ENCODE data around the gene ASPSCR1. TPM values are rescaled to one million over a fixed set of nuclear protein-coding genes. Genes with fewer than 3 reads are reported as not detected.
"Not testable (repeated sequence)": the region's sequence is repeated elsewhere in the genome, so short reads cannot be mapped to it uniquely, and the experiment has no call there.

ASPSCR1 gene
- total and polyA plus RNA-seq, 8 donors = 12.2 to 78.8 (median 17.8) TPM

DNA sequence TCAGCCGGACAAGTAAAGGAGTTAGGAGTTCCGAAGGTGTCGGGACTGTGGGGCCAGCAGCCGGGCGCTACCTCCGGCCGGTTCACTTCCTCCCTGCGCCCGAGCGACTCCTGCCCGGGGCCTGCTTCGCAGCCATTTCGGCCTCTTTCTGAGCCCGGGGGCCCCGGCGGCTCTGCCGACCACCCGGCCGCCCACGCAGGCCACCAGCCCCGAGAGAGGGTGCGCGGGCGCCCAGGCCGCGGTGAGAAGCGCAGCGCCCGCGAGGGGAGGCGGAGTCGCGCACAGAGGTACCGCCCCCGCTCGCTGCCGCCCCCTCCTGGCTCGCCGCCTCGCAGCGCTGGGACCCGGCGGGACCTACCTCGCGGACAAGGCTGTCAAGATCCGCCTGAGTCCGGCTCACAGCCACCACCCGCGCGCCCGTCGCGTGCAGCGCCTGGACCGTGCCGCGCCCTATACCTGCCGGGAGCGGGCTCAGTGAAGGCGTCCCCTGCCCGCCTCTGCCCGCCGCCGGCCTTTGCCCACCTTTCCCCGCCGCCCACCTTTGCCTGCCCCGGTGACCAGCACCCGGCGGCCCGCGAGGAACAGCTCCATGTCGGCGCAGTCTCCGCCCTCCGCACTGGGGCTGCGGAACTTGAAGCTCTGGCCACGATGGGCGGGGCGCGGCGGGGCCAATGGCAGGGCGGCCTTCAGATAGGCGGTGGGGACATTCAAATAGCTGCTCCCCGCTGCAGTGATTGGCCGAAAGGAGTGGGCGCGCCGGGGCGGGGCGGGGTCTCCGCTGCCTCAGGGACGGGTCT lies 59.9 kb downstream of the ASPSCR1 start, which contains the start of gene DCXR:
Gene DCXR, minus strand, starts transcription at position 606 of the 797 bp plus-strand sequence. Its CDS starts 15 bp downstream, at position 591.
- Histone ChIP-seq H3K9me3 (no peaks in the 10 kb centered on the region), H3K4me3 (peak within 1 kb of the TSS; percentile 62 to 75 (median 70)), H3K4me1 (peaks cover 0 to 9% (median 1%) of the 10 kb centered on the region in 3 donors), H3K27ac (peak within 1 kb of the TSS; percentile 90 to 99 (median 98)), H3K27me3 (no peaks in the 10 kb centered on the region), H3K36me3 (no peaks in the 10 kb centered on the region)
- intact Hi-C loops (cut with DNase I) = no loop called here
- peak; percentile 26 for FAIRE-seq
- TF ChIP-seq, protein P1, sequence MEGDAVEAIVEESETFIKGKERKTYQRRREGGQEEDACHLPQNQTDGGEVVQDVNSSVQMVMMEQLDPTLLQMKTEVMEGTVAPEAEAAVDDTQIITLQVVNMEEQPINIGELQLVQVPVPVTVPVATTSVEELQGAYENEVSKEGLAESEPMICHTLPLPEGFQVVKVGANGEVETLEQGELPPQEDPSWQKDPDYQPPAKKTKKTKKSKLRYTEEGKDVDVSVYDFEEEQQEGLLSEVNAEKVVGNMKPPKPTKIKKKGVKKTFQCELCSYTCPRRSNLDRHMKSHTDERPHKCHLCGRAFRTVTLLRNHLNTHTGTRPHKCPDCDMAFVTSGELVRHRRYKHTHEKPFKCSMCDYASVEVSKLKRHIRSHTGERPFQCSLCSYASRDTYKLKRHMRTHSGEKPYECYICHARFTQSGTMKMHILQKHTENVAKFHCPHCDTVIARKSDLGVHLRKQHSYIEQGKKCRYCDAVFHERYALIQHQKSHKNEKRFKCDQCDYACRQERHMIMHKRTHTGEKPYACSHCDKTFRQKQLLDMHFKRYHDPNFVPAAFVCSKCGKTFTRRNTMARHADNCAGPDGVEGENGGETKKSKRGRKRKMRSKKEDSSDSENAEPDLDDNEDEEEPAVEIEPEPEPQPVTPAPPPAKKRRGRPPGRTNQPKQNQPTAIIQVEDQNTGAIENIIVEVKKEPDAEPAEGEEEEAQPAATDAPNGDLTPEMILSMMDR (IDR thresholded peaks at IDR 0.05) = peak; percentile 76 to 83 (median 80)
- ATAC-seq = peak; percentile 94 to 98 (median 95)
- WGBS, 2 donors = 0 to 1% methylated on average over 68 to 92 of the region's 92 CpGs
- DNase-seq = peak; percentile 96 to 99 (median 97)

DNA sequence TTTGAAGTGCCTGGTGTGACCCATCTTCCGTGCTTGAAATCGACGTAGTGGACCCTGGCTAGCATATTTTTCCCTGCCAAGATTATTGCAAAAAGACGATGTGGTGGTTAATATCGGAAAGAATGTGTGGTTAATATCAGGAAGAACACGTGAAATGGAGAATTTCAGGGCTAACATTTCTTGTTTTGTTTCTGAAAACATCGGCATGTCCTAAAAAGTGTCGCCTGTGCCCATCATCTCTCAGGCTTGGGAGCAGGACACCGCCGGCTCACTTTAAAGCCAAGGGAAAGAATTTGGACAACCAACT lies 60.4 kb downstream of the ASPSCR1 start:
- Histone ChIP-seq H3K27me3 (no peaks in the 10 kb centered on the region), H3K36me3 (no peaks in the 10 kb centered on the region), H3K4me3 (peak overlapping the region in 2 of 4 donors; percentile 73 to 75), H3K4me1 (peaks cover 0 to 9% (median 0%) of the 10 kb centered on the region in 3 donors), H3K9me3 (no peaks in the 10 kb centered on the region), H3K27ac (peak overlapping the region; percentile 90 to 99 (median 98))
- 1 to 3% methylated on average over 10 of the region's 10 CpGs for WGBS, 2 donors
- ATAC-seq (no peak), DNase-seq (no peak), FAIRE-seq (no peak)
- intact Hi-C loops (cut with DNase I) = no loop called here
- TF ChIP-seq, protein P1 (IDR thresholded peaks at IDR 0.05) = no peak

DNA sequence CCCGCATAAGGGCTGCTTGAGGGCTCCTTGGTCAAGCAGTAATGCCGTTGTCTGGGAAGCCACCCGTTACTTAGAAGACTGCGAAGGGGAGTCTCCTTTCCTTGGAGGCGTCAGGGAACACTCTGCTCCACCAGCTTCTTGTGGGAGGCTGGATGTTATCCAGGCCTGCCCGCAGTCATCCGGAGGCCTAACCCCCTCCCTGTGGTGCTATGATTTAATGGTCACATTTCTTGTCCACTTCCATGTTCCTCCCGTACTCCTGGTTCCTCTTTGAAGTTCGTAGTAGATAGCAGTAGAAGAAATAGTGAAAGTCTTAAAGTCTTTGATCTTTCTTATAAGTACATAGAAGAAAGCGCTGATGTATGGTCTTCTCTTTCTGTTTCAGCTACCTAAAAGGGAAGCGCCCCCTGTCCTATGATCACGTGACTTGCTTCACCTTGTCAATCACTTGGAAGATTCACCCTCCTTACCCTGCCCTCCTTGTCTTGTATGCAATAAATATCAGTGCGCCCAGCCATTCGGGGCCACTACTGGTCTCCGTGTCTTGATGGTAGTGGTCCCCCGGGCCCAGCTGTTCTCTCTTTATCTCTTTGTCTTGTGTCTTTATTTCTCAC lies 61.5 kb downstream of the ASPSCR1 start:
- DNase-seq; H3K27ac ChIP-seq; H3K9me3 ChIP-seq; FAIRE-seq; H3K4me1 ChIP-seq; ATAC-seq; H3K4me3 ChIP-seq; H3K27me3 ChIP-seq; H3K36me3 ChIP-seq; intact Hi-C loops (cut with DNase I): not testable (repeated sequence)
- WGBS, 2 donors = 90 to 93% methylated on average over 16 of the region's 16 CpGs

DNA sequence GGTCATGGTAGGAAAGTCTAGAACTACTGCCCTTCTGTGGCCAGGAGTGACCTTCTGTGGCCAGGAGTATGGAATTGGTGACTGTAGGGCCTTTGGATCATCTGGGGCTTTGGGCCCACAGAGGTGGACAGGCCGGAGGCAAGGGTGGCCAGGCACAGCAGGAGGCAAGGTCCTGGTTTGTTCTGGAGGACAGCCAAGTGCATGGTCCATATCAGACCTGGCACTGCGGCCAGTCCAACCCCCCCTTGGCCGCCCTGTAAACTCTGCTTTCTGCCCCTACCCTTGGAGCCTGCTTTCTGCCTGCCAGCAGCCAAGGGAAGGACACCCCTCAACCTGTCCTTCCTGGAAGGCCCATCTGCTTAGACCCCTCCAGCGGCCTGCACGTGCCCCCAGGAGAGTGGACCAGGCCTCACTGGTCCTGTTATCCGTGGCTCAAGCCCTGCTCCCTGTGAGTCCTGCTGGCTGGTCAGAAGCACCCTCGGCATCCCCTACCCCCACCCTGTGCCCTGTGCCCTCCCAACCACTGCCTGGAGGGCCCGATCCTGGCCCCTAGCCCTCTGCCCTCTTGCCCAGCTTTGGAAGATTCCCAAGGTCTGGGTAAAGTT lies 62.4 kb downstream of the ASPSCR1 start:
- intact Hi-C loops (cut with DNase I) = no loop called here
- Histone ChIP-seq H3K4me1 (peaks cover 0 to 9% (median 0%) of the 10 kb centered on the region in 3 donors), H3K27me3 (no peaks in the 10 kb centered on the region), H3K36me3 (no peaks in the 10 kb centered on the region), H3K4me3 (no peak overlapping the region), H3K27ac (no peak overlapping the region), H3K9me3 (no peaks in the 10 kb centered on the region)
- no peak for DNase-seq
- ATAC-seq = no peak
- 64 to 66% methylated on average over 8 of the region's 8 CpGs for WGBS, 2 donors
- TF ChIP-seq, protein P1 (IDR thresholded peaks at IDR 0.05) = no peak
- no peak for FAIRE-seq

DNA sequence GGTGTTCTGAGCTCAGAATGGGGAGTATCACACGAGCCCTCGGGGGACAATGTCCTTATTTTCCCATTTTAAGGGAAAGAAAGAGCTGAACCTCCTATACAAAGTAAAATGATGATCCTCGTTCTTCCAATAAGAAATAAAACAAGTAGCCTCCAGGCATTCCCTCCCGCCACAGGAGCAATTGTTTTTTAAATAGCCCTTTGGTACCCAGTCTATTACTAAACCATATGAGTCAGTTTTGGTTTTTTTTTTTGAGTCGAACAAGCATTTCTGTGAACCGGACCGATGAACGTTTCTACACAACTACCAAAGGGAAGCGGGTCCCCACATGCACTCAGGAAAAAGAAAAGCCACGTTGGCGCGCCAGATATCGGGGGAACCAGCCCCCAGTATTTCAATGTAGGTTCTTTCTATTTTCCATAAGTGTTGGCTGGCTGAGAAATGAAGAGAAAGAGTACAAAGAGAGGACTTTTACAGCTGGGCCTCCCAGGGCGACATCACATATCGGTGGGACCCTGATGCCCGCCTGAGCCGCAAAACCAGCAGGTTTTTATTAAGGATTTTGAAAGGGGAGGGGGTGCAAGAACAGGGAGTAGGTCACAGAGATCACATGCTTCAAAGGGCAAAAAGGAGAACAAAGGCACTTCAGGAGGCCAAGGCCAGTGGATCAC lies 63.9 kb downstream of the ASPSCR1 start:
- Histone ChIP-seq H3K9me3 (no peaks in the 10 kb centered on the region), H3K4me1 (peaks cover 0 to 5% (median 0%) of the 10 kb centered on the region in 3 donors), H3K27ac (no peak overlapping the region), H3K27me3 (no peaks in the 10 kb centered on the region), H3K4me3 (no peak overlapping the region), H3K36me3 (no peaks in the 10 kb centered on the region)
- ATAC-seq (no peak), FAIRE-seq (no peak), DNase-seq (no peak)
- WGBS, 2 donors = 83 to 90% methylated on average over 17 of the region's 17 CpGs
- intact Hi-C loops (cut with DNase I) = no loop called here
- TF ChIP-seq, protein P1 (IDR thresholded peaks at IDR 0.05) = no peak
